ENCODE data around the gene PRIM2. TPM values are rescaled to one million over a fixed set of nuclear protein-coding genes. Genes with fewer than 3 reads are reported as not detected.

Gene PRIM2
- total RNA-seq, 1 experiment from 2014 or later: 30.7 TPM

DNA sequence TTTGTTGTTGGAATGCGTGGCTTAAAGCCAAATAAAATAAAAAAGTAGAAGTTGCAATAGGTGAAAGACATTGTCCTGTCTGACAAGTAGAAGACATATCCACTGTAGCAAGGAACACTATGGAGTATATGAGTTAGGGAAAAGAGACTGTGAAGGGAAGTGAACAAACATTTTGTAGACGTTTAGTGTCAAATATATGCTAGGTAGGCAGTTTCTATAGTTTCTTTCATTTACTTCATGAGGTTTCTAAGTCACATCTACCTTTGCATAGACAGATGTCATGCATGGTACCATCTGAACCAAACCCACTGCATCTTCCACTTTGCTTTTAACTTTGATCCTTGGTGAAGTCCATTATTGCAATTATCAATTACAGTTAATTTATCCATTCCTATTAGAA lies 9.9 kb downstream of the PRIM2 start:
- Histone ChIP-seq H3K27ac (ENCODE audit: low read length) (no peak overlapping the region), H3K9me3 (ENCODE audit: control insufficient read depth, insufficient read depth, low read depth, low read length) (peaks cover 12% of the 10 kb centered on the region; the same call in 1 of the 2 replicates), H3K4me3 (ENCODE audit: low read depth in 2 of 2, low read length in 2 of 2) (no peak overlapping the region), H3K4me1 (ENCODE audit: control insufficient read depth, insufficient read depth, low read length) (no peaks in the 10 kb centered on the region), H3K27me3 (ENCODE audit: control insufficient read depth, insufficient read depth, low read length) (no peaks in the 10 kb centered on the region), H3K36me3 (ENCODE audit: control insufficient read depth, insufficient read depth, low read length) (peaks cover 9% of the 10 kb centered on the region; the same call in 1 of the 2 replicates)
- no TSS peak for BruUV-seq (replicated peaks)
- ATAC-seq (no peak), DNase-seq (ENCODE audit: low read depth, low spot score) (no peak)
- CTCF ChIA-PET: no interaction called here
- POLR2A ChIA-PET: no interaction called here
- in situ Hi-C loops (cut with HindIII; ENCODE audit: low pct_unique_long_range_greater_than_20kb, low sequenced_read_pairs): no loop called here
- intact Hi-C loops (cut with micrococcal nuclease; ENCODE audit: unreplicated experiment): no loop called here
- TF ChIP-seq POLR2AphosphoS5 (IDR thresholded peaks at IDR 0.05; ENCODE audit: low read depth, low read length): no peak
- TF ChIP-seq, protein P1, sequence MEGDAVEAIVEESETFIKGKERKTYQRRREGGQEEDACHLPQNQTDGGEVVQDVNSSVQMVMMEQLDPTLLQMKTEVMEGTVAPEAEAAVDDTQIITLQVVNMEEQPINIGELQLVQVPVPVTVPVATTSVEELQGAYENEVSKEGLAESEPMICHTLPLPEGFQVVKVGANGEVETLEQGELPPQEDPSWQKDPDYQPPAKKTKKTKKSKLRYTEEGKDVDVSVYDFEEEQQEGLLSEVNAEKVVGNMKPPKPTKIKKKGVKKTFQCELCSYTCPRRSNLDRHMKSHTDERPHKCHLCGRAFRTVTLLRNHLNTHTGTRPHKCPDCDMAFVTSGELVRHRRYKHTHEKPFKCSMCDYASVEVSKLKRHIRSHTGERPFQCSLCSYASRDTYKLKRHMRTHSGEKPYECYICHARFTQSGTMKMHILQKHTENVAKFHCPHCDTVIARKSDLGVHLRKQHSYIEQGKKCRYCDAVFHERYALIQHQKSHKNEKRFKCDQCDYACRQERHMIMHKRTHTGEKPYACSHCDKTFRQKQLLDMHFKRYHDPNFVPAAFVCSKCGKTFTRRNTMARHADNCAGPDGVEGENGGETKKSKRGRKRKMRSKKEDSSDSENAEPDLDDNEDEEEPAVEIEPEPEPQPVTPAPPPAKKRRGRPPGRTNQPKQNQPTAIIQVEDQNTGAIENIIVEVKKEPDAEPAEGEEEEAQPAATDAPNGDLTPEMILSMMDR (IDR thresholded peaks at IDR 0.05): no peak
- TF ChIP-seq TCF7L2 (IDR thresholded peaks at IDR 0.05; ENCODE audit: low read depth, low read length): no peak
- no peak for TF ChIP-seq SIN3A (IDR thresholded peaks at IDR 0.05; ENCODE audit: borderline replicate concordance, insufficient read depth, low read depth, low read length)
- TF ChIP-seq, protein P2, sequence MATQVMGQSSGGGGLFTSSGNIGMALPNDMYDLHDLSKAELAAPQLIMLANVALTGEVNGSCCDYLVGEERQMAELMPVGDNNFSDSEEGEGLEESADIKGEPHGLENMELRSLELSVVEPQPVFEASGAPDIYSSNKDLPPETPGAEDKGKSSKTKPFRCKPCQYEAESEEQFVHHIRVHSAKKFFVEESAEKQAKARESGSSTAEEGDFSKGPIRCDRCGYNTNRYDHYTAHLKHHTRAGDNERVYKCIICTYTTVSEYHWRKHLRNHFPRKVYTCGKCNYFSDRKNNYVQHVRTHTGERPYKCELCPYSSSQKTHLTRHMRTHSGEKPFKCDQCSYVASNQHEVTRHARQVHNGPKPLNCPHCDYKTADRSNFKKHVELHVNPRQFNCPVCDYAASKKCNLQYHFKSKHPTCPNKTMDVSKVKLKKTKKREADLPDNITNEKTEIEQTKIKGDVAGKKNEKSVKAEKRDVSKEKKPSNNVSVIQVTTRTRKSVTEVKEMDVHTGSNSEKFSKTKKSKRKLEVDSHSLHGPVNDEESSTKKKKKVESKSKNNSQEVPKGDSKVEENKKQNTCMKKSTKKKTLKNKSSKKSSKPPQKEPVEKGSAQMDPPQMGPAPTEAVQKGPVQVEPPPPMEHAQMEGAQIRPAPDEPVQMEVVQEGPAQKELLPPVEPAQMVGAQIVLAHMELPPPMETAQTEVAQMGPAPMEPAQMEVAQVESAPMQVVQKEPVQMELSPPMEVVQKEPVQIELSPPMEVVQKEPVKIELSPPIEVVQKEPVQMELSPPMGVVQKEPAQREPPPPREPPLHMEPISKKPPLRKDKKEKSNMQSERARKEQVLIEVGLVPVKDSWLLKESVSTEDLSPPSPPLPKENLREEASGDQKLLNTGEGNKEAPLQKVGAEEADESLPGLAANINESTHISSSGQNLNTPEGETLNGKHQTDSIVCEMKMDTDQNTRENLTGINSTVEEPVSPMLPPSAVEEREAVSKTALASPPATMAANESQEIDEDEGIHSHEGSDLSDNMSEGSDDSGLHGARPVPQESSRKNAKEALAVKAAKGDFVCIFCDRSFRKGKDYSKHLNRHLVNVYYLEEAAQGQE (IDR thresholded peaks at IDR 0.05; ENCODE audit: insufficient read depth in 1 of 2, low read depth in 2 of 2, low read length in 1 of 2): no peak

- no peak for TF ChIP-seq SIN3A (IDR thresholded peaks at IDR 0.05; ENCODE audit: borderline replicate concordance, insufficient read depth, low read depth, low read length)
- TF ChIP-seq, protein P1 (IDR thresholded peaks at IDR 0.05): no peak
- no peak for TF ChIP-seq POLR2AphosphoS5 (IDR thresholded peaks at IDR 0.05; ENCODE audit: low read depth, low read length)
- no peak for TF ChIP-seq TCF7L2 (IDR thresholded peaks at IDR 0.05; ENCODE audit: low read depth, low read length)
- TF ChIP-seq, protein P2 (IDR thresholded peaks at IDR 0.05; ENCODE audit: insufficient read depth in 1 of 2, low read depth in 2 of 2, low read length in 1 of 2): no peak
- no TSS peak for BruUV-seq (replicated peaks)
- Histone ChIP-seq H3K36me3 (ENCODE audit: control insufficient read depth, insufficient read depth, low read length) (peaks cover 9% of the 10 kb centered on the region; the same call in 1 of the 2 replicates), H3K27ac (ENCODE audit: low read length) (no peak overlapping the region), H3K9me3 (ENCODE audit: control insufficient read depth, insufficient read depth, low read depth, low read length) (peaks cover 20% of the 10 kb centered on the region), H3K4me3 (ENCODE audit: low read depth in 2 of 2, low read length in 2 of 2) (no peak overlapping the region), H3K4me1 (ENCODE audit: control insufficient read depth, insufficient read depth, low read length) (no peaks in the 10 kb centered on the region), H3K27me3 (ENCODE audit: control insufficient read depth, insufficient read depth, low read length) (no peaks in the 10 kb centered on the region)
- CTCF ChIA-PET: no interaction called here
- in situ Hi-C loops (cut with HindIII; ENCODE audit: low pct_unique_long_range_greater_than_20kb, low sequenced_read_pairs) (no loop called here), intact Hi-C loops (cut with micrococcal nuclease; ENCODE audit: unreplicated experiment) (no loop called here)
- ATAC-seq: no peak
- DNase-seq (ENCODE audit: low read depth, low spot score): no peak
- POLR2A ChIA-PET: no interaction called here
Measured at GRCh38 chr6:57328074-57328473, 10.6 kb downstream of the PRIM2 start.

Data from Panc1 (cell line).